GM18499 (cell line): ENCODE measurements around the gene RPL37.

Source experiments
- ATAC-seq: cut with Tn5 transposase; IDR thresholded peaks from one replicate; pipeline ENCODE4 v1.9.1; 2021; ENCODE audit warnings: moderate number of reproducible peaks; ENCODE audit not compliant: insufficient read depth, unreplicated experiment

Gene RPL37

GRCh38 chr5:40775846-40776657 is 59.0 kb downstream of the RPL37 start:
- no peak for ATAC-seq
